ENCODE data around the gene TREH.

DNA sequence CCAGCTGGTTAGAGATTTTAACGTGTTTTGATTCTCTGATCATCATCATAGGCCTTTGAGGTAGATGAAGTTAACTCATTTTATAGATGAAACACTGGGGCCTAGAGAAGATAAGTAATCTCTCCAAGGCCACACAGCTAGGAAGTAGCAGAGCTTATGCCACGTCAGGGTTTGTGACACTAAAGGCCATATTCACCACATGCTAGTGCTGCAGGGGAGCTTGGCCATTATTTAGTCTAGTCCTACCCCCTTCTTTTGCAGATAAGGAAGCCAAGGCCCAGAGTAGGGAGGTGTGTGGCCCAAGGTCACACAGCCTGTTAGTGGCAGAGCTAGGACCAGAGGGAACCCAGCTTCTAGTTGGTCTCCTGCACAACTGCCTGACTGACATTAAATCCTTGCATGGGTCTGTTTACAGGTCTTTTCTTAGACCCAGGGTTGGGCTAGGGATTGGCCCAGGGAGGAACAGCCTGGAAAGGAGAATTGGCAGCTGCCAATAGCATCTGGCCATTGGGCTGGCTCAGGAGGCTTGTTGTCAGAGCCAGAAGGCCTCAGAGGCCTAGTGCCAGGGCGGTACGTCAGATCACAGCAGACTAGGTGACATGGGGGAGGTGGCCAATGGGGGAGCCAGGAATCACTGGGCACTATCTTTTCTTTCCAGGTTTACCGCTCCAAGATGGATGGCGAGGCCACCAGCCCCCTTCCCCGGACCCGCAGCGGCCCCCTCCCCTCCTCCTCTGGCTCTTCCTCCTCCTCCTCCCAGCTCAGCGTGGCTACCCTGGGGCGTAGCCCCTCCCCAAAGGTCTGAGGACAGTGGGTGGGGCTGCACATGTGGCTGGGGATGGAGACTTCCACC is 36.1 kb downstream of the TREH start:
- TF ChIP-seq EGR1 (IDR thresholded peaks at IDR 0.05; ENCODE audit: low read depth) (no peak), CEBPB (IDR thresholded peaks at IDR 0.05; ENCODE audit: low read depth) (no peak), EZH2 (IDR thresholded peaks at IDR 0.05) (no peak), ZNF274 (IDR thresholded peaks at IDR 0.05; ENCODE audit: low read depth, low read length) (no peak)
- TF ChIP-seq, protein P1, sequence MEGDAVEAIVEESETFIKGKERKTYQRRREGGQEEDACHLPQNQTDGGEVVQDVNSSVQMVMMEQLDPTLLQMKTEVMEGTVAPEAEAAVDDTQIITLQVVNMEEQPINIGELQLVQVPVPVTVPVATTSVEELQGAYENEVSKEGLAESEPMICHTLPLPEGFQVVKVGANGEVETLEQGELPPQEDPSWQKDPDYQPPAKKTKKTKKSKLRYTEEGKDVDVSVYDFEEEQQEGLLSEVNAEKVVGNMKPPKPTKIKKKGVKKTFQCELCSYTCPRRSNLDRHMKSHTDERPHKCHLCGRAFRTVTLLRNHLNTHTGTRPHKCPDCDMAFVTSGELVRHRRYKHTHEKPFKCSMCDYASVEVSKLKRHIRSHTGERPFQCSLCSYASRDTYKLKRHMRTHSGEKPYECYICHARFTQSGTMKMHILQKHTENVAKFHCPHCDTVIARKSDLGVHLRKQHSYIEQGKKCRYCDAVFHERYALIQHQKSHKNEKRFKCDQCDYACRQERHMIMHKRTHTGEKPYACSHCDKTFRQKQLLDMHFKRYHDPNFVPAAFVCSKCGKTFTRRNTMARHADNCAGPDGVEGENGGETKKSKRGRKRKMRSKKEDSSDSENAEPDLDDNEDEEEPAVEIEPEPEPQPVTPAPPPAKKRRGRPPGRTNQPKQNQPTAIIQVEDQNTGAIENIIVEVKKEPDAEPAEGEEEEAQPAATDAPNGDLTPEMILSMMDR (IDR thresholded peaks at IDR 0.05 in 2 of 3, conservative IDR thresholded peaks at IDR 0.05 in 1 of 3; ENCODE audit: borderline replicate concordance in 1 of 3, insufficient read depth in 1 of 3, low read depth in 2 of 3, low read length in 2 of 3): no peak
- TF ChIP-seq, protein P2, sequence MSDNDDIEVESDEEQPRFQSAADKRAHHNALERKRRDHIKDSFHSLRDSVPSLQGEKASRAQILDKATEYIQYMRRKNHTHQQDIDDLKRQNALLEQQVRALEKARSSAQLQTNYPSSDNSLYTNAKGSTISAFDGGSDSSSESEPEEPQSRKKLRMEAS (IDR thresholded peaks at IDR 0.05): no peak
